Measurements from ENCODE around the gene HLA-DMA. TPM values are rescaled to one million over a fixed set of nuclear protein-coding genes. Genes with fewer than 3 reads are reported as not detected.

The HLA-DMA gene
- total and polyA plus RNA-seq, 2 of the 13 experiments (the other 11 are each of a cell fraction or from before 2014, with no cell fraction given): 0.70 to 0.71 TPM

DNA sequence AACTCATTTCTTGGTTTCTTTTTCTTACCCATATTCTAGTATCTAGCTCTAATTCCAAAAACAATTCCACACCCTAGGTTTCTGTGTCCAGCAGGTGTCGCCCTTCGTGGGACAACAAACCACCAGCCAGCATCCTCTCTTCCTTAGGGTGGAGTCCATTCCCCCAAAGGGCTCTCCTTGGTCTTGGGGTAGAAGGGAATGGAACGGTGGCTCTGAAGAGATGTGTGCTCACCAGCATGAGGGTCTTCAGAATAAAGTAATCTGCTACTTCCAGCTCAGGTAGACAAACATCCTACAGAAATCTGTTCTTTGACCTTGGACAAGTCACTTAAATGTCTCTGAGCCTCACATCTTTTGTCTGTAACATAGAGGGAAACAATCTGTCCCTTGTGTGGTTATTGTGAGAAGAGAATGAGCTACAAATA, 19.2 kb downstream of the HLA-DMA start (continued):
- TF ChIP-seq SMC3 (IDR thresholded peaks at IDR 0.05; ENCODE audit: low read length): peak; percentile 95
- no peak for TF ChIP-seq IRF2 (CRISPR knock-in tag; IDR thresholded peaks at IDR 0.05)

DNA sequence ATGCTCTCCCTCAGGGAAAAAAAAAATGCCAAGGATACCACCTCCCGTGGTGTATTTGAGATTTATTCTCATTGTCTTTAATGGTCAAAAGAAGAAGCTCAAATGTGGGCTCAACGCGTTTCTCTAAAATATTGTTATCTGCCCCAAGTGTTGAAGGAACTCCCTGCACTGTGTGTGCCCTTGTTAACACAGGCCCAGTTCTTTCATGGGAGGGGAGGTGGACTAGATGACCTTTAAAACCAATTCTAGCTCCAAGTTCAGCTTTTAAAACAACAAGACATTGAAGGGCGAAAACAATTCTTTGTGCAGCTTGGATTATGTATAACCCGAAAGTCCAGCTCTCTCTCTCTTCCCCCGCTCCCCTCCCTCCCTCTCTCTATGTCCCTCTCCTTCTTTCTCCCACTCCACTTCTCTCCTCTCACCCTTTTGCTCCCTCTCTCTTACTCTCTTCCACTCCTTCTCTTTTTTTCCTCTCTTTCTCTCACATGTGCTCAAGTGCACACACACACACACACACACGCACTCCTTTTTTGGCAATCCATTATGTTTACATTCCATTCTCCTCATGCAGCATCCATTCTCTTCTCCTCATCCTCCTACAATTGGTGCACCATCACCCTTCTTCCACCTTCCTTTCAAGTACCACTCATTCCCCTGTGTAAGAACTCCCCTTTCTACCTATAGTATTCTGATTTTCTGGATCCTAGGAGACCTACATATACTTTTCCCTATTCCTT, 20.6 kb downstream of the HLA-DMA start:
- Histone ChIP-seq H4K20me1 (ENCODE audit: insufficient read depth, low read length) (no peaks in the 10 kb centered on the region), H2AFZ (ENCODE audit: low read length) (no peak overlapping the region), H3K27me3 (ENCODE audit: control insufficient read depth in 1 of 2, insufficient read depth in 2 of 2, low read length in 2 of 2) (peaks cover 2 to 23% of the 10 kb centered on the region in 2 experiments; a peak in 3 of 5 replicates), H3K36me3 (replicated peaks in 1 of 2; ENCODE audit: control insufficient read depth in 1 of 2, insufficient read depth in 2 of 2, low read length in 2 of 2) (no peaks in the 10 kb centered on the region), H3K9me3 (ENCODE audit: low read length) (no peaks in the 10 kb centered on the region), H3K27ac (ENCODE audit: extremely low read length, insufficient read depth, low read length) (no peak overlapping the region), H3K4me2 (ENCODE audit: low read depth, low read length) (no peak overlapping the region), H3K4me3 (replicated peaks in 1 of 3; ENCODE audit: insufficient read depth in 1 of 3, low read depth in 2 of 3, low read length in 3 of 3) (no peak overlapping the region), H3K9ac (ENCODE audit: insufficient read depth, low read depth, low read length) (no peak overlapping the region), H3K4me1 (ENCODE audit: insufficient read depth, low read length) (peaks cover 16% of the 10 kb centered on the region), H3K79me2 (ENCODE audit: insufficient read depth, low read length) (no peaks in the 10 kb centered on the region)
- ATAC-seq: peak; percentile 72
- ChIA-PET CTCF (ENCODE audit: low intra/inter-chr PET ratio, low total read pairs) (interaction anchor here (3.6 to 6.2 kb wide), 2 partner anchors 15 to 52 kb away, joined by 27 to 103 read pairs; no protein-coding TSS in a partner anchor), POLR2A (no interaction called here)
- in situ Hi-C loops (cut with HindIII; ENCODE audit: extremely low pct_ligation_motif_present, low pct_unique_long_range_greater_than_20kb) (no loop called here), intact Hi-C loops (cut with micrococcal nuclease; ENCODE audit: unreplicated experiment) (loop anchor here (2.0 to 5.0 kb wide), 2 partner anchors 15 to 40 kb away; no protein-coding TSS in a partner anchor)
- FAIRE-seq: no peak
- no TSS peak for BruUV-seq (replicated peaks)
- no peak for DNase-seq (ENCODE audit: low spot score)
- WGBS (ENCODE audit: low lambda C conversion rate): 12% methylated on average over 7 of the region's 7 CpGs
- TF ChIP-seq, protein P1, sequence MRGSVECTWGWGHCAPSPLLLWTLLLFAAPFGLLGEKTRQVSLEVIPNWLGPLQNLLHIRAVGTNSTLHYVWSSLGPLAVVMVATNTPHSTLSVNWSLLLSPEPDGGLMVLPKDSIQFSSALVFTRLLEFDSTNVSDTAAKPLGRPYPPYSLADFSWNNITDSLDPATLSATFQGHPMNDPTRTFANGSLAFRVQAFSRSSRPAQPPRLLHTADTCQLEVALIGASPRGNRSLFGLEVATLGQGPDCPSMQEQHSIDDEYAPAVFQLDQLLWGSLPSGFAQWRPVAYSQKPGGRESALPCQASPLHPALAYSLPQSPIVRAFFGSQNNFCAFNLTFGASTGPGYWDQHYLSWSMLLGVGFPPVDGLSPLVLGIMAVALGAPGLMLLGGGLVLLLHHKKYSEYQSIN (CRISPR knock-in tag; IDR thresholded peaks at IDR 0.05; ENCODE audit: borderline replicate concordance): no peak
- TF ChIP-seq SRF (IDR thresholded peaks at IDR 0.05; ENCODE audit: low read depth, low read length) (peak; percentile 89), FOXK2 (IDR thresholded peaks at IDR 0.05) (0 out of 2 replicates have a peak, but pooled peaks have one; percentile 21), IKZF1 (IDR thresholded peaks at IDR 0.05) (0 out of 2 replicates have a peak, but pooled peaks have one; percentile 52), HNRNPLL (IDR thresholded peaks at IDR 0.05; ENCODE audit: low read depth, low read length, poor library complexity, severe bottlenecking) (no peak), SMAD3 (CRISPR knock-in tag; IDR thresholded peaks at IDR 0.05) (no peak), ZNF746 (CRISPR knock-in tag; IDR thresholded peaks at IDR 0.05) (no peak), NBN (conservative IDR thresholded peaks at IDR 0.05) (0 out of 2 replicates have a peak, but pooled peaks have one; percentile 73), PLRG1 (conservative IDR thresholded peaks at IDR 0.05) (0 out of 2 replicates have a peak, but pooled peaks have one; percentile 67), EHMT2 (IDR thresholded peaks at IDR 0.05; ENCODE audit: borderline replicate concordance, low read depth, low read length) (no peak), HMGA1 (CRISPR knock-in tag; conservative IDR thresholded peaks at IDR 0.05) (no peak), RAD51 (IDR thresholded peaks at IDR 0.05; ENCODE audit: borderline replicate concordance) (no peak), ZNF335 (CRISPR knock-in tag; IDR thresholded peaks at IDR 0.05) (no peak), SOX6 (IDR thresholded peaks at IDR 0.05) (no peak), SOX6 (CRISPR knock-in tag; IDR thresholded peaks at IDR 0.05) (0 out of 2 replicates have a peak, but pooled peaks have one; percentile 61)
- TF ChIP-seq, protein P2, sequence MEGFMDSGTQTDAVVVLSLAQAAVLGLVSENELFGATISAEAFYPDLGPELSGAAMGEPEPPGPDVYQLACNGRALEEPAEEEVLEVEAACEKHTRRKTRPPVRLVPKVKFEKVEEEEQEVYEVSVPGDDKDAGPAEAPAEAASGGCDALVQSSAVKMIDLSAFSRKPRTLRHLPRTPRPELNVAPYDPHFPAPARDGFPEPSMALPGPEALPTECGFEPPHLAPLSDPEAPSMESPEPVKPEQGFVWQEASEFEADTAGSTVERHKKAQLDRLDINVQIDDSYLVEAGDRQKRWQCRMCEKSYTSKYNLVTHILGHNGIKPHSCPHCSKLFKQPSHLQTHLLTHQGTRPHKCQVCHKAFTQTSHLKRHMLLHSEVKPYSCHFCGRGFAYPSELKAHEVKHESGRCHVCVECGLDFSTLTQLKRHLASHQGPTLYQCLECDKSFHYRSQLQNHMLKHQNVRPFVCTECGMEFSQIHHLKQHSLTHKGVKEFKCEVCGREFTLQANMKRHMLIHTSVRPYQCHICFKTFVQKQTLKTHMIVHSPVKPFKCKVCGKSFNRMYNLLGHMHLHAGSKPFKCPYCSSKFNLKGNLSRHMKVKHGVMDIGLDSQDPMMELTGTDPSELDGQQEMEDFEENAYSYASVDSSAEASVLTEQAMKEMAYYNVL (CRISPR knock-in tag; IDR thresholded peaks at IDR 0.05; ENCODE audit: borderline replicate concordance): peak; percentile 55; the same call in 1 of the 2 replicates
- TF ChIP-seq, protein P3, sequence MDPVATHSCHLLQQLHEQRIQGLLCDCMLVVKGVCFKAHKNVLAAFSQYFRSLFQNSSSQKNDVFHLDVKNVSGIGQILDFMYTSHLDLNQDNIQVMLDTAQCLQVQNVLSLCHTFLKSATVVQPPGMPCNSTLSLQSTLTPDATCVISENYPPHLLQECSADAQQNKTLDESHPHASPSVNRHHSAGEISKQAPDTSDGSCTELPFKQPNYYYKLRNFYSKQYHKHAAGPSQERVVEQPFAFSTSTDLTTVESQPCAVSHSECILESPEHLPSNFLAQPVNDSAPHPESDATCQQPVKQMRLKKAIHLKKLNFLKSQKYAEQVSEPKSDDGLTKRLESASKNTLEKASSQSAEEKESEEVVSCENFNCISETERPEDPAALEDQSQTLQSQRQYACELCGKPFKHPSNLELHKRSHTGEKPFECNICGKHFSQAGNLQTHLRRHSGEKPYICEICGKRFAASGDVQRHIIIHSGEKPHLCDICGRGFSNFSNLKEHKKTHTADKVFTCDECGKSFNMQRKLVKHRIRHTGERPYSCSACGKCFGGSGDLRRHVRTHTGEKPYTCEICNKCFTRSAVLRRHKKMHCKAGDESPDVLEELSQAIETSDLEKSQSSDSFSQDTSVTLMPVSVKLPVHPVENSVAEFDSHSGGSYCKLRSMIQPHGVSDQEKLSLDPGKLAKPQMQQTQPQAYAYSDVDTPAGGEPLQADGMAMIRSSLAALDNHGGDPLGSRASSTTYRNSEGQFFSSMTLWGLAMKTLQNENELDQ (CRISPR knock-in tag; IDR thresholded peaks at IDR 0.05; ENCODE audit: borderline replicate concordance): no peak
